Measurements from ENCODE around the gene MOK. TPM values are rescaled to one million over a fixed set of nuclear protein-coding genes. Genes with fewer than 3 reads are reported as not detected.

Gene MOK
- total RNA-seq, 4 donors from 2014 or later: 27.6 to 29.3 (median 28.8) TPM

DNA sequence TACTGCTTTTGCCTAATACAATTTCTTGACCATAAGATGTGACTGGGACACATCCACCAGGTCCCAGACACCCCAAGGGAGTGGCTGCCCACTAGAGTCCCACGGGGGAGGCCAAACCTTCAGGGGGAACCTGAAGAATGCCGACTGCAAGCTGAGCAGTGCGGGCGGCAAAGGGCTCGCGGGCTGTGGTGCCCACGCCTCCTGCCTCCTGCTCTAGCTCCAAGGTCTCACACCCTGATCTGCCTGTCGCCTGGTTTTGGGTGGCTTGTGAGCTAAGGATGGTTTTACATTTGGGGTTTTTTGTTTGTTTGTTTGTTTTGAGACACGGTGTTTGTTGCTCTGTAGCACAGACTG lies 75.2 kb downstream of the MOK start:
- Histone ChIP-seq H3K9me3 (no peaks in the 10 kb centered on the region), H3K4me1 (no peaks in the 10 kb centered on the region), H3K4me3 (no peak overlapping the region), H3K27ac (no peak overlapping the region), H3K27me3 (no peaks in the 10 kb centered on the region), H3K36me3 (peaks cover 0 to 66% (median 0%) of the 10 kb centered on the region in 3 donors)
- TF ChIP-seq EP300 (IDR thresholded peaks at IDR 0.05): no peak
- no peak for TF ChIP-seq POLR2A (IDR thresholded peaks at IDR 0.05)
- TF ChIP-seq, protein P1, sequence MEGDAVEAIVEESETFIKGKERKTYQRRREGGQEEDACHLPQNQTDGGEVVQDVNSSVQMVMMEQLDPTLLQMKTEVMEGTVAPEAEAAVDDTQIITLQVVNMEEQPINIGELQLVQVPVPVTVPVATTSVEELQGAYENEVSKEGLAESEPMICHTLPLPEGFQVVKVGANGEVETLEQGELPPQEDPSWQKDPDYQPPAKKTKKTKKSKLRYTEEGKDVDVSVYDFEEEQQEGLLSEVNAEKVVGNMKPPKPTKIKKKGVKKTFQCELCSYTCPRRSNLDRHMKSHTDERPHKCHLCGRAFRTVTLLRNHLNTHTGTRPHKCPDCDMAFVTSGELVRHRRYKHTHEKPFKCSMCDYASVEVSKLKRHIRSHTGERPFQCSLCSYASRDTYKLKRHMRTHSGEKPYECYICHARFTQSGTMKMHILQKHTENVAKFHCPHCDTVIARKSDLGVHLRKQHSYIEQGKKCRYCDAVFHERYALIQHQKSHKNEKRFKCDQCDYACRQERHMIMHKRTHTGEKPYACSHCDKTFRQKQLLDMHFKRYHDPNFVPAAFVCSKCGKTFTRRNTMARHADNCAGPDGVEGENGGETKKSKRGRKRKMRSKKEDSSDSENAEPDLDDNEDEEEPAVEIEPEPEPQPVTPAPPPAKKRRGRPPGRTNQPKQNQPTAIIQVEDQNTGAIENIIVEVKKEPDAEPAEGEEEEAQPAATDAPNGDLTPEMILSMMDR (IDR thresholded peaks at IDR 0.05): no peak
- no peak for DNase-seq (ENCODE audit: low spot score in 2 of 2)
- WGBS, 2 donors: 88 to 93% methylated on average over 9 of the region's 9 CpGs

DNA sequence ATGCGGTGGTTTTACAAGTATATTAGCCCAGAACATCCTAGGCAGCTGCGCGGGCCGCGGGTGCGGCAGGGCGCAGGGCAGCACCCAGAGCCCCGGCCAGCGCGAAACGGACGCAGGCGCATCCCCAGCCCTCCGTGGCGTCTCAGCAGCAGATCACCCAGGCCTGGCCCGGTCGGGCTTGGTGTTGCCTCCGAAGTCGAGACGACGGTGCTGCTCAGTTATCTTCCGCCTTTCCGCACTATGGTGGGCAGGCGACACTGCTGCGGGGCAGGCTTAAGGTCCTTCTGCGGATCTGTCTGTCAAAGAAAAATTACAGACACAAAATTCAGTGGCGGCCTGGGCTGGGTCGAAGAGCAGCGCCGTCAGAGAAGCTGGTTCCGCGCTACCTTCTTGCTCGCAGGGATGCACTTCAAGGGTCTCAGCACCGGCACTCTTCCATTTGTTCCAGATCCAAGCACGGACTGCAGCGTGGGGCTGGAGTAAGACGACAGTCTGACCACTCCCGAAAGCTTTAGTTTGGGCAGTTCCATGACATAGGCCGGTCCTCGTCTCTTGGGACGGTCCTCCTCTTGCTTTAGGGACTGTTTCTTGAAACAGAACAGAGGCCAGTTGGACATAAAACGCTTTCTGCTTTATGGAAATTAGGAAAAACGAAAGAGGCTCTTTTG lies 75.8 kb downstream of the MOK start:
- Histone ChIP-seq H3K4me3 (no peak overlapping the region), H3K27me3 (no peaks in the 10 kb centered on the region), H3K4me1 (no peaks in the 10 kb centered on the region), H3K36me3 (peaks cover 0 to 71% (median 0%) of the 10 kb centered on the region in 3 donors), H3K27ac (no peak overlapping the region), H3K9me3 (no peaks in the 10 kb centered on the region)
- DNase-seq (ENCODE audit: low spot score in 2 of 2): no peak
- 93 to 94% methylated on average over 43 of the region's 43 CpGs for WGBS, 2 donors
- TF ChIP-seq, protein P1 (IDR thresholded peaks at IDR 0.05): no peak
- TF ChIP-seq POLR2A (IDR thresholded peaks at IDR 0.05) (no peak), EP300 (IDR thresholded peaks at IDR 0.05) (no peak)

DNA sequence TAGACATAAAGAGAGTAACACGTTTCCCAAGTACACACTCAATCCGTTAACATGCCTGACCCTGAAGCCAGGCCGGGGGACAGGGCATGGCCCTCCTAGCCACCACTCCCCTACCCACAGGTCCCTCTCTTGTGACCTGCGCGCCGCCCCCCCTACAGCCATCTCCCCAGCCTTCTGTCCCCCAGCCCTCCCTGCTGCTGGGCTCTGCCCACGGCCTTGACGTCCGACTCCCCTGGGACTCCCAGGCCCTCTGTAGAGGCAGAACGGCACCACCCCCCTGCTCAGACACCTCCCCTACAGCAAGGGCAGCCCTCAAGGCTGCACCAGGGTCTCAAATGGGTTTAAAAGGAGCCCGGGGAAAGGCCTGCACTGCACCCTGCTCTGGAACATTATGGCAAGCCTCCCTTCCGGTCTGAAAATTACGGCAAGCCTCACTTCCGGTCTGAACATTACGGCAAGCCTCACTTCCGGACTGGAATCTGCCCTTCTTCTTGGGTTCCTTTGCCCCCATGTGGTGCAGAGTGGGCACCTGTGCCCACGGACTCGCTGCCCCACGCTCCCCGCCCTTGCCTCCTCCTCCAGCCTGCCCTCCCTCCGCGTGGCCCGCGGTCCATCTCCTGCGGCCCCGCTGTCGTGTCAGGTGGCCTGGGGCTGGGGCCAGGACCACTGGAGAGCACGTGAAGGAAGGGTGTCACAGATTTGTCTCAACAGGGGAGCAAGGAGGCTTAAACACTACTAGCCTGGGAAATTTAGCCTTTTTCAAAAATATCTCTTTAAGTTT lies 77.6 kb downstream of the MOK start:
- H3K27me3 ChIP-seq: no peaks in the 10 kb centered on the region
- DNase-seq (ENCODE audit: low spot score in 2 of 2): no peak
- WGBS, 2 donors: 79 to 81% methylated on average over 21 to 25 of the region's 28 CpGs
- H3K36me3 ChIP-seq: peaks cover 0 to 75% (median 0%) of the 10 kb centered on the region in 3 donors
- no peak overlapping the region for H3K27ac ChIP-seq
- H3K4me3 ChIP-seq: no peak overlapping the region
- TF ChIP-seq EP300 (IDR thresholded peaks at IDR 0.05) (no peak), POLR2A (IDR thresholded peaks at IDR 0.05) (no peak)
- TF ChIP-seq, protein P1 (IDR thresholded peaks at IDR 0.05): no peak
- H3K9me3 ChIP-seq: no peaks in the 10 kb centered on the region
- H3K4me1 ChIP-seq: no peaks in the 10 kb centered on the region

DNA sequence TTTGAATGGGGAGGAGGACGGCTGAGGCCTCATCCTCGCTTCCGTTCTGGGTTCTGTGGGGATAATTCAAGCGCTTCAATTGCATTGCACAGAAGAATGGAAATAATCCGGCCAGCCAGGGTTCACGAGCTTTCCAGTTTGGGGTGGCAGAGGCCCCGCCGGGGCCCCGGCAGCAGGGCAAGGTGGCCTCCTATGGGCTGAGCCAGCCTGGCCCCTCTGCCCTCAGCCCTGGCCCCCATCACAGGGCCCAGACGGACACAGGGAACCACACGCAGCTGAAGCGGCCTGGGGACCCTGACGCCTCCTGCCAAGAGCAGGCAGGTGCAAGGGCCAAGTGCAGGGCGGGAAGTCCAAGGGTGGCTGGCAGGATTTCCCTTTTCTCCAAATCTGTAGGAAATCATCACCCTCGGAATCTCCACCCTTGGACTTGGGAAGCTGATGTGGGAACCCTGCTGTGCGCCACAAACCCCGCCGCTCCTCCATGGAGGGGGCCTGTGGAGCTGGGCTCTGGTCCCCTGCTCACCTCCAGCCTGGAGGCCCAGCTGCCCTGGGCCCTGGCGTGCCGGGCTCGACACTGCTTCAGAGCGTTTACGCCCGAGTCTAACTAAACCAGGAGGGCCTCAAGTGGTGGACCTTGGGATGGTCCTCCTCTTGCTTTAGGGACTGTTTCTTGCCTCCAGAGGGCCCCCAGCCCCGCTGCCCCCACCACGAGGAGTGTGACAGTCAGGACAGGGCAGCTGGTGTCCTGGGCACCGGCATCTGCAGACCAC lies 78.4 kb downstream of the MOK start:
- H3K4me1 ChIP-seq: no peaks in the 10 kb centered on the region
- no peak overlapping the region for H3K27ac ChIP-seq
- TF ChIP-seq, protein P1 (IDR thresholded peaks at IDR 0.05): no peak
- TF ChIP-seq POLR2A (IDR thresholded peaks at IDR 0.05) (no peak), EP300 (IDR thresholded peaks at IDR 0.05) (no peak)
- no peak for DNase-seq (ENCODE audit: low spot score in 2 of 2)
- 83 to 86% methylated on average over 20 of the region's 27 CpGs for WGBS, 2 donors
- H3K36me3 ChIP-seq: peaks cover 0 to 75% (median 0%) of the 10 kb centered on the region in 3 donors
- H3K27me3 ChIP-seq: no peaks in the 10 kb centered on the region
- H3K9me3 ChIP-seq: no peaks in the 10 kb centered on the region
- H3K4me3 ChIP-seq: no peak overlapping the region

All from tibial nerve (tissue), 4 donors.